ENCODE measurements around the gene PPP3R1.

PPP3R1 gene

GRCh38 chr2:68135448-68136320, 116.6 kb downstream of the PPP3R1 start:
- DNase-seq (ENCODE audit: low read depth) = peak; percentile 80

GRCh38 chr2:68134554-68134953, 117.8 kb downstream of the PPP3R1 start:
- DNase-seq (ENCODE audit: low read depth) = no peak

- DNase-seq (ENCODE audit: low read depth) = no peak
Measured at GRCh38 chr2:68134120-68134519, 118.2 kb downstream of the PPP3R1 start.

Data from CMK (cell line).